ENCODE data around the gene LARP4B. TPM values are rescaled to one million over a fixed set of nuclear protein-coding genes. Genes with fewer than 3 reads are reported as not detected.

The LARP4B gene
- polyA plus RNA-seq, 1 of the 3 experiments (the other 2 are of a cell fraction) = 23.3 TPM

DNA sequence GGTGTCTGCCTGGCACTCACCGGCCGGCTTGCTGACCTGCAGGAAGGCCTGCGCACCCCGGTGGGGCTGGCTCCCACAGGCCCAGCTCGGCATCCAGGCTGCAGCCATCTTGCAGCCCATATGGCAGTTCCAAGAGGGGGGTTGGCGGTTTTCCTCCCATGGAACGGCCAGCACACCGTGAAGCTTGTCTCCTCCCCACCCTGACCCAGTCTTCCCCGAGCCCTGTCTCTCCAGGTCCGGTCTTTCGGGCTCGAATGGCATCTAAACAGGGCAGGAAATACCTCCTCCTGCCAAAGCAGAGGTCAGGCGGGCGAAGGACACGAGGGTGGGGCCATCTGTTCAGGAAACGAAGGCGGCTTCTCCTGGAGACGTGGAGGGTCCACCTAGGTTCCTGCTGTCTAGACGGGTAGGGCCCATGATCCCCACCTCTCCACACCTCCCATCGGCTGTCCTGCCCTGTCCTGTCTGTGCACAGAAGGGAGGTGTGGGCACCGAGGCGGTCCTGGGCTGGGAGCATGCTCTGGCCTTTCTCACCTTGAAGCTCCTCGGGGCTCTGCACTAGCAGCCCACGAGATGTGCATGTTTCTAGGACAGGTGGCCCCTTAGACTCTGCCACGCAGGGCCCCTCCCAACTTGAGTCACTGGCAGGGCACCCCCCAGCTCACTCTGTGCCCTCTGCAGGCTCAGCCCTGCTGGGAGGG lies 128.3 kb downstream of the LARP4B start:
- no peaks in the 10 kb centered on the region for H3K27me3 ChIP-seq (ENCODE audit: insufficient read depth)
- H3K4me2 ChIP-seq = no peak overlapping the region
- H3K4me1 ChIP-seq (ENCODE audit: control insufficient read depth in 1 of 2, insufficient read depth in 2 of 2, low read depth in 1 of 2, low read length in 1 of 2) = no peaks in the 10 kb centered on the region
- H2AFZ ChIP-seq (ENCODE audit: low read depth) = no peak overlapping the region
- peaks cover 3 to 30% of the 10 kb centered on the region in 2 experiments for H3K36me3 ChIP-seq (replicated peaks in 1 of 2; ENCODE audit: control insufficient read depth in 1 of 2, insufficient read depth in 2 of 2, low read length in 1 of 2)
- TF ChIP-seq TAF1 (IDR thresholded peaks at IDR 0.05; ENCODE audit: borderline replicate concordance, low read depth, low read length) (no peak), JUND (IDR thresholded peaks at IDR 0.05) (no peak), SIN3A (IDR thresholded peaks at IDR 0.05; ENCODE audit: borderline replicate concordance, low read depth, low read length) (no peak), YY1 (IDR thresholded peaks at IDR 0.05; ENCODE audit: low read depth) (no peak), SMC3 (IDR thresholded peaks at IDR 0.05; ENCODE audit: low read depth, low read length) (no peak), FOSL2 (IDR thresholded peaks at IDR 0.05; ENCODE audit: borderline replicate concordance, low read depth) (no peak), EP300 (IDR thresholded peaks at IDR 0.05; ENCODE audit: borderline replicate concordance in 1 of 2, low read depth in 1 of 2, low read length in 1 of 2) (no peak), CHD2 (IDR thresholded peaks at IDR 0.05; ENCODE audit: low read length, partially characterized antibody) (no peak)
- TF ChIP-seq, protein P1, sequence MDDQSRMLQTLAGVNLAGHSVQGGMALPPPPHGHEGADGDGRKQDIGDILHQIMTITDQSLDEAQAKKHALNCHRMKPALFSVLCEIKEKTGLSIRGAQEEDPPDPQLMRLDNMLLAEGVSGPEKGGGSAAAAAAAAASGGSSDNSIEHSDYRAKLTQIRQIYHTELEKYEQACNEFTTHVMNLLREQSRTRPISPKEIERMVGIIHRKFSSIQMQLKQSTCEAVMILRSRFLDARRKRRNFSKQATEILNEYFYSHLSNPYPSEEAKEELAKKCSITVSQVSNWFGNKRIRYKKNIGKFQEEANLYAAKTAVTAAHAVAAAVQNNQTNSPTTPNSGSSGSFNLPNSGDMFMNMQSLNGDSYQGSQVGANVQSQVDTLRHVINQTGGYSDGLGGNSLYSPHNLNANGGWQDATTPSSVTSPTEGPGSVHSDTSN (IDR thresholded peaks at IDR 0.05) = no peak
- TF ChIP-seq, protein P2, sequence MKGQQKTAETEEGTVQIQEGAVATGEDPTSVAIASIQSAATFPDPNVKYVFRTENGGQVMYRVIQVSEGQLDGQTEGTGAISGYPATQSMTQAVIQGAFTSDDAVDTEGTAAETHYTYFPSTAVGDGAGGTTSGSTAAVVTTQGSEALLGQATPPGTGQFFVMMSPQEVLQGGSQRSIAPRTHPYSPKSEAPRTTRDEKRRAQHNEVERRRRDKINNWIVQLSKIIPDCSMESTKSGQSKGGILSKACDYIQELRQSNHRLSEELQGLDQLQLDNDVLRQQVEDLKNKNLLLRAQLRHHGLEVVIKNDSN (IDR thresholded peaks at IDR 0.05; ENCODE audit: borderline replicate concordance, low read depth) = no peak
- H3K9me3 ChIP-seq = no peaks in the 10 kb centered on the region
- H4K20me1 ChIP-seq (ENCODE audit: insufficient read depth) = no peaks in the 10 kb centered on the region
- H3F3A ChIP-seq (replicated peaks; ENCODE audit: insufficient read depth) = no peaks in the 10 kb centered on the region
- no peak overlapping the region for H3K27ac ChIP-seq (ENCODE audit: low read depth in 2 of 2, low read length in 1 of 2)
- H3K4me3 ChIP-seq (ENCODE audit: low read depth in 2 of 2, low read length in 1 of 2) = no peak overlapping the region
- no peaks in the 10 kb centered on the region for H3K79me2 ChIP-seq (ENCODE audit: insufficient read depth)
- H3K9me2 ChIP-seq = no peaks in the 10 kb centered on the region
- DNase-seq = no peak
- H3K9ac ChIP-seq = no peak overlapping the region
- 97% methylated on average over 25 of the region's 25 CpGs for WGBS (ENCODE audit: low lambda C conversion rate)
- ChIA-PET POLR2A (no interaction called here), CTCF (interaction anchor here (0.7 to 1.5 kb wide), 2 partner anchors 8 to 14 kb away, joined by 3 to 7 read pairs; no protein-coding TSS in a partner anchor)

- Histone ChIP-seq H3K9me2 (no peaks in the 10 kb centered on the region), H3K27me3 (ENCODE audit: insufficient read depth) (no peaks in the 10 kb centered on the region), H3K4me1 (ENCODE audit: control insufficient read depth in 1 of 2, insufficient read depth in 2 of 2, low read depth in 1 of 2, low read length in 1 of 2) (no peaks in the 10 kb centered on the region), H4K20me1 (ENCODE audit: insufficient read depth) (no peaks in the 10 kb centered on the region), H3K9ac (no peak overlapping the region), H3F3A (replicated peaks; ENCODE audit: insufficient read depth) (no peaks in the 10 kb centered on the region), H3K36me3 (replicated peaks in 1 of 2; ENCODE audit: control insufficient read depth in 1 of 2, insufficient read depth in 2 of 2, low read length in 1 of 2) (peaks cover 4 to 23% of the 10 kb centered on the region in 2 experiments), H3K4me3 (ENCODE audit: low read depth in 2 of 2, low read length in 1 of 2) (no peak overlapping the region), H3K4me2 (no peak overlapping the region), H3K79me2 (ENCODE audit: insufficient read depth) (no peaks in the 10 kb centered on the region), H2AFZ (ENCODE audit: low read depth) (no peak overlapping the region), H3K9me3 (no peaks in the 10 kb centered on the region), H3K27ac (ENCODE audit: low read depth in 2 of 2, low read length in 1 of 2) (no peak overlapping the region)
- POLR2A ChIA-PET = no interaction called here
- CTCF ChIA-PET = interaction anchor here (0.7 to 1.3 kb wide), 2 partner anchors 13 to 31 kb away, joined by 3 read pairs; no protein-coding TSS in a partner anchor
- TF ChIP-seq EZH2phosphoT487 (IDR thresholded peaks at IDR 0.05; ENCODE audit: borderline replicate concordance, low read depth) (no peak), JUND (IDR thresholded peaks at IDR 0.05) (no peak), RAD21 (IDR thresholded peaks at IDR 0.05; ENCODE audit: low read length) (no peak), FOXJ3 (CRISPR knock-in tag; IDR thresholded peaks at IDR 0.05) (no peak), CTCF (IDR thresholded peaks at IDR 0.05) (no peak), NFIC (IDR thresholded peaks at IDR 0.05; ENCODE audit: borderline replicate concordance) (no peak), MEF2A (IDR thresholded peaks at IDR 0.05; ENCODE audit: borderline replicate concordance, low read depth) (no peak), MAX (IDR thresholded peaks at IDR 0.05; ENCODE audit: low read depth) (no peak), ELF1 (IDR thresholded peaks at IDR 0.05) (no peak), CHD2 (IDR thresholded peaks at IDR 0.05; ENCODE audit: low read length, partially characterized antibody) (no peak), TCF12 (IDR thresholded peaks at IDR 0.05) (no peak), RFX5 (IDR thresholded peaks at IDR 0.05; ENCODE audit: low read length) (no peak)
- TF ChIP-seq, protein P3, sequence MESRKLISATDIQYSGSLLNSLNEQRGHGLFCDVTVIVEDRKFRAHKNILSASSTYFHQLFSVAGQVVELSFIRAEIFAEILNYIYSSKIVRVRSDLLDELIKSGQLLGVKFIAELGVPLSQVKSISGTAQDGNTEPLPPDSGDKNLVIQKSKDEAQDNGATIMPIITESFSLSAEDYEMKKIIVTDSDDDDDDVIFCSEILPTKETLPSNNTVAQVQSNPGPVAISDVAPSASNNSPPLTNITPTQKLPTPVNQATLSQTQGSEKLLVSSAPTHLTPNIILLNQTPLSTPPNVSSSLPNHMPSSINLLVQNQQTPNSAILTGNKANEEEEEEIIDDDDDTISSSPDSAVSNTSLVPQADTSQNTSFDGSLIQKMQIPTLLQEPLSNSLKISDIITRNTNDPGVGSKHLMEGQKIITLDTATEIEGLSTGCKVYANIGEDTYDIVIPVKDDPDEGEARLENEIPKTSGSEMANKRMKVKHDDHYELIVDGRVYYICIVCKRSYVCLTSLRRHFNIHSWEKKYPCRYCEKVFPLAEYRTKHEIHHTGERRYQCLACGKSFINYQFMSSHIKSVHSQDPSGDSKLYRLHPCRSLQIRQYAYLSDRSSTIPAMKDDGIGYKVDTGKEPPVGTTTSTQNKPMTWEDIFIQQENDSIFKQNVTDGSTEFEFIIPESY (IDR thresholded peaks at IDR 0.05; ENCODE audit: borderline replicate concordance, low read depth) = no peak
- TF ChIP-seq, protein P2 (IDR thresholded peaks at IDR 0.05; ENCODE audit: borderline replicate concordance, low read depth) = no peak
- no peak for DNase-seq
- 95% methylated on average over 9 of the region's 9 CpGs for WGBS (ENCODE audit: low lambda C conversion rate)
Observed at GRCh38 chr10:802506-802905, 129.0 kb downstream of the LARP4B start.
